T-helper 22 cell (primary cell): ENCODE results near the gene PDE2A.

Source experiments
- DNase-seq: peaks from one replicate; pipeline ENCODE4 v3.0.0-alpha.2; 2020; ENCODE audit warnings: low read depth

PDE2A gene

GRCh38 chr11:72636376-72636775, 37.8 kb downstream of the PDE2A start:
- no peak for DNase-seq

GRCh38 chr11:72635933-72636332, 38.3 kb downstream of the PDE2A start:
- no peak for DNase-seq

- no peak for DNase-seq
Observed at GRCh38 chr11:72635309-72635915, 38.8 kb downstream of the PDE2A start.

GRCh38 chr11:72634472-72635095, 39.6 kb downstream of the PDE2A start:
- no peak for DNase-seq

GRCh38 chr11:72634016-72634415, 40.2 kb downstream of the PDE2A start:
- no peak for DNase-seq

GRCh38 chr11:72633068-72633467, 41.2 kb downstream of the PDE2A start:
- DNase-seq, result no peak

- no peak for DNase-seq
Observed at GRCh38 chr11:72631806-72632731, 42.2 kb downstream of the PDE2A start.

GRCh38 chr11:72630104-72630852, 43.9 kb downstream of the PDE2A start:
- DNase-seq, result no peak

GRCh38 chr11:72629266-72629665, 45.0 kb downstream of the PDE2A start:
- DNase-seq, result no peak

- DNase-seq, result no peak
Observed at GRCh38 chr11:72627594-72628281, 46.5 kb downstream of the PDE2A start.

GRCh38 chr11:72626414-72626936, 47.7 kb downstream of the PDE2A start:
- no peak for DNase-seq

- no peak for DNase-seq
Observed at GRCh38 chr11:72625691-72626413, 48.4 kb downstream of the PDE2A start.

GRCh38 chr11:72624496-72625201, 49.6 kb downstream of the PDE2A start:
- DNase-seq, result no peak

GRCh38 chr11:72623052-72623451, 51.2 kb downstream of the PDE2A start:
- no peak for DNase-seq

GRCh38 chr11:72621008-72621610, 53.1 kb downstream of the PDE2A start:
- DNase-seq, result no peak

- DNase-seq, result no peak
Observed at GRCh38 chr11:72618803-72619202, 55.4 kb downstream of the PDE2A start.

- DNase-seq, result no peak
Observed at GRCh38 chr11:72617080-72617762, 57.0 kb downstream of the PDE2A start.

GRCh38 chr11:72616655-72617054, 57.6 kb downstream of the PDE2A start:
- no peak for DNase-seq

- DNase-seq, result no peak
Observed at GRCh38 chr11:72615329-72615728, 58.9 kb downstream of the PDE2A start.
